Activated CD4-positive, alpha-beta T cell treated with anti-CD3 and anti-CD28 coated beads, Interleukin-2, amount 50 U/mL, for 4 hours (primary cell): ENCODE data around the gene VOPP1.

Experiments
- DNase-seq, 2 experiments: peaks; one replicate each; pipeline ENCODE4 v3.0.0-alpha.2; 2020

The VOPP1 gene

DNA sequence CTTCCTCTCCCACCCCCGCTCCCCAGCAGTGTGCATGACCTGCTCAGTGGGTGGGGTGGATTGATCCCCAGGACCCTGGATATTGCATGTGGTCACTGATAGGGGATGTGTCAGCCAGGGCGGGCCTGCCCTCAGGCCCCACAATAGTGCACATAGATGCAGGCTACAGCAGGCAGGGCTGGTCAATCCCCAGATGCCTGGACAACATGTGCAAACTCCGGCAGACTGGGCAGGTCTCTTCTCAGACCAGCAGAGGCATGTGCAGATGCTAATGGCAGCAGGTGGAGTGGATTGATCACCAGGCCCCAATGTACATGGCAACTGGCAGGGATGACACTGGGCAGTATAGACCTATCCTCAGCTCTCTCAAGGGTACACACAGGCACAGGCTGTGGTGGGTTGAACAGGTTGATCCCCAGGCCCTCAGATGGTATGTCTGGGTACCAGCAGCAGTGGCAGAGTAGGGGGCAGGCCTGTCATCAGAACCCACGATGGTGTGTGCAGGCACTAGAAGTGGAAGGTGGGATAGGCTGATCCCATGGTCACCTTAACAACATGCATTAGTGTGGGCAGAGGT lies 108.5 kb downstream of the VOPP1 start:
- no peak for DNase-seq

GRCh38 chr7:55458351-55458750 lies 114.0 kb downstream of the VOPP1 start:
- no peak for DNase-seq

DNA sequence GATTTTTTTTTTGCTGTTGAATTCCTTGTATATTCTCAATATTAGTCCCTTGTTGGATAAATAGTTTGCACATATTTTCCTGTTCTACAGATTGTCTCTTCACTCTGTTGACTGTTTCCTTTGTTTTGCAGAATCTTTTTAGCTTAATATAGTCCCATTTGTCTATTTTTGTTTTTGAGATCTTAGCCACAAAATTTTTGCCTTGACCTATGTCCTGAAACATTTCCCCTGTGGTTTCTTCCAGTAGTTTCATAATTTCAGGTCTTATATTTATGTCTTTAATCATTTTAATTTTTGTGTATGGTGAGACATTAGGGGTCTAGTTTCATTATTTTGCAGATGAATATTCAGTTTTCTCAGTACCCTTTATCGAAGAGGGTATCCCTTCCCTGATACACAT lies 114.5 kb downstream of the VOPP1 start:
- no peak for DNase-seq

DNA sequence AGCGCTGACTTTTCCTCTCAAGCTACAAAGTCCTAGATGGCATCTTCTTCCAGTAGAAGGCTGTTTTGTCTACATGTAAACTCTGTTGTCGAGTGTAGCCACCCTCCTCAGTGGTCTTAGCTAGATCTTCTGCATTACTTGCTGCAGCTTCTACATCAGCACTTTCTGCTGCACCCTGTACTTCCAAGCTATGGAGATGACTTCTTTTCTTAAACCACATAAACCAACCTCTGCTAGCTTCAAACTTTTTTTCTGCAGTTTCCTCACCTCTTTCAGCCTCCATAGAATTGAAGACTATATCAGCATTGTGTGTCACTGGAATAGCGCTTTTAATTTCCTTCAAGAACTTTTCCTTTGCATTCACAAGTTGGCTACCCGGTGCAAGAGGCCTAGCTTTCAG lies 119.3 kb downstream of the VOPP1 start:
- DNase-seq = no peak

DNA sequence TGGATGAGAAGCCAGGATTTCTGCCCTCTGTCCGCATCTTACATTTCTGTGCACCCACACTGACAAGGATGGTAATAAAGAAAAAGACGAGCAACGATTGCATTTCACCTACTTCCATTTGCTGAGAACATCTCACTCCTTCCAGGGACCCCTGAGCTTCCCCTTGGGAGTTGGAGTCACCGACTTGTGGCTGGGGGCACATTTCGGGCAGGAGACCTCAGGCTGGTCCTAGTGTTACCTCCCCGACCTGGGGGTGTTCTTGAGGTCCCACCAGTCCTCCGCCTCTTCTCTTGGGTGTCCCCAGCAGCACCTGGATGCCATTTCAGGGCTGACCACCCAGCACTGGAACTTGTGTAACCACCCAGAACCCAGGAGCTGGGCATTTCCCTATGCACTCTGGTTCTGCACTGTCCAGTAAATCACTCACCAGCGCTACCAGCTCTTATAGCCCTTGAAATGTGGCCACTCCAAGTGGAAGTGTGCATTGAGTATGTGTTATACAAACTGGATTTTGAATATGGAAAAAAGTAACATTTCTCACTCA lies 122.2 kb downstream of the VOPP1 start:
- no peak for DNase-seq

DNA sequence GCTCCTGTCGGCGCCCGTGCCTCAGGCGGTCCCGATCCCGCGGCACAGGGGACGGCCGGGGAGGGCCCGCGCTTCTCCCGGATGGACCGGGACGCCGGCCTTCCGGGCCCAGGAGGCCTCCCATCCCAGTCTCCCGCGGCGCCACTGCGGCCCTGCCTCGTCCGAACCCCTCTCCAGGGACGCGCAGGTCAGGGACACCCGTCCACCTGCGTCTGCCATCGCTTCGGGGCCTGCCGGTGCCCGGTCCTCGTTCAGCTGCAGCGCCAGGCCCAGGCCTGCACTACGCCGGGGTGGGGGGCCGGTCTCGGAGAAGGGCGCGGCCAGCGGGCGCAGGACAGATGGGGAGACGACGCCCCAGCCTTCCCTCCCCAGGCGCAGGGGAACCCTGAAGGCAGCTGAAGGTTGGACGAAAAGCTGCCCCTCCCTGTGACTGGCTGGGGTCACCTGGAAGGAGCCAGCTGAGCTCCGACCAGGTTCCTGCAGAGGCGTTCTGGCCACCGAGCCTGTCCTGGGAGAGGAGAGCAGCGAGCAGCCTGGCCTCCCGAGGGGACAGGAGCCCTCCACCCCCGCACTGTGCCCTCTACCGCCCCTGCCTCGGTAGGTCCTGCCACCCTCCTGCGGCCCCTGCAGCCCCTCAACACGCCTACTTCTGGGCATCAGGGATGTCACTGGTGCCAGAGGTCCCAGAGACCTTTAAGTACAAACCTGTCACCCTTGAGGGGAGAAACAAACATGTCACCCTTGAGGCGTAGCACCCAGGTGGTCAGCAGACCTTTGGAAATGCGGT lies 122.9 kb downstream of the VOPP1 start:
- DNase-seq = no peak

- DNase-seq = no peak
Measured at GRCh38 chr7:55448526-55448925, 123.8 kb downstream of the VOPP1 start.

DNA sequence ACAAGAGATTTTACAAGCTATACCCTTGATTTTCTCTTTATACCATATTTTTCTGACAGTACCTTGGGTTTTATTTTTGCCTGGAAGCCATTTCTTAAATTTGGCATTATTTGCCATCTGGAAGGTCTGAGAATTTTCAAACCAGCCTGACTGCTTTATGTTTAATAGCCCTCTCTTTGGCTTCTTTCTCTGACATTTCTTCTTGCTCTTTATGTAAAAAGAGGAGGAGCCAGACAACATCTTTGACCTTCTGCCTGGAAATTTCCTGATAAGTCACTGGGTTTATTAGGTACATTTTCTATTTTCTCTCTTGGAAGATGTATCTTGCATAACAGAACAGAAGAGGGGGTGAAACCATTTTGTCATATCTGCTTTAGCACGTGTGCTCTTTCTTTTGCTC lies 127.5 kb downstream of the VOPP1 start:
- no peak for DNase-seq

DNA sequence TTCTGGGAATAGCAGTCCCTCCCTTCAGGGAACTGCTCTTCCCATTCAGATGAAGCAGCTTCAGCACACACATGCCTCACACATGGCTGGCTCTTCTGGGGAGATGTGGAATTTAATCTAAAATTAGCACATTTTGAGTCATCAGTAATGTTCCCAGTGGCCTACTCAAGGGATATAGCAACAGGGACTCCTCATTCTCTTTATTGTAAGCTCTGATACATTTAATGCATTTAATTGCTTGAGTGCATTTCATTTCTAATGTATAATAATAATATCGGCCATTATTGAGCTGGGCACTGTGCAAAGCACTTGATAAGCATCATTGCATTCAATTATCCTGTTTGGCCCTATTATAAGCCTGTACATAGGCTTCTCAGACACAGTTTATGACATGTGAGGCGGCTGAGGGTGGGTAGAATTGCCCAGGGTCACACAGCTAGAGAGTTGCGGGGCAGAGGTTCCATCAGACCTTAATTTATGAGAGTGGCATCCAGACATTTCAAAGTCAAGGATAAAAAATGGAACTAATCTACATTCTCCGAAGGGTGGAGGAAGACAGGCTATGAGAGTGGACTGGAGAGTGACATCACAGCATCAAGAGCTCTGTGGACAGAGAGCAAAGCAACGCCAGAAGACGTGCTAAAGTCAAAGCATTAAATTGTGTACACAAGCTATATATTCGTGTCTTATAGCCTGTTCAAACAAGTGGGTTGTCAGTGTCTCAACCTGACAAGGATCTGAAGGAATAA lies 130.4 kb downstream of the VOPP1 start:
- no peak for DNase-seq

DNA sequence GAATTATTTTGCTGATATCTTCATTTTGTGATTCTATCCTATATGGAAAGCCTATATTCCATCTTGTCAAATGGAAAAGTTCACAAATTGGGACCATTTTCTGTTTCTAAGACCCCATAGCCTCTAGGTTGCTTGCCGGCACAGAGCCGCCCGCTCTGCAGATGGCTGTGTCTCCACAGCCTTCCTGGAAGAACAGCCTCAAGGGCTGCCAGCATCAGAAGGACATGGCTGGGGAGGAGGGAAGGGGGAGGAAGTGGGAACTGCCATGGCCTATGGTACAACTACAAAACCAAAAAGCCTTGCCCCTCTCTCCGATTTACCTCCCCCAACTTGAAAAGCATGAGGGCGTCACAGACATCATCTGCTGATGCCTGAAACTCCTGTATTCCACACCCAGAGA lies 131.3 kb downstream of the VOPP1 start:
- no peak for DNase-seq

- no peak for DNase-seq
Measured at GRCh38 chr7:55440040-55440690, 132.1 kb downstream of the VOPP1 start.

- no peak for DNase-seq
Measured at GRCh38 chr7:55439627-55440026, 132.7 kb downstream of the VOPP1 start.

DNA sequence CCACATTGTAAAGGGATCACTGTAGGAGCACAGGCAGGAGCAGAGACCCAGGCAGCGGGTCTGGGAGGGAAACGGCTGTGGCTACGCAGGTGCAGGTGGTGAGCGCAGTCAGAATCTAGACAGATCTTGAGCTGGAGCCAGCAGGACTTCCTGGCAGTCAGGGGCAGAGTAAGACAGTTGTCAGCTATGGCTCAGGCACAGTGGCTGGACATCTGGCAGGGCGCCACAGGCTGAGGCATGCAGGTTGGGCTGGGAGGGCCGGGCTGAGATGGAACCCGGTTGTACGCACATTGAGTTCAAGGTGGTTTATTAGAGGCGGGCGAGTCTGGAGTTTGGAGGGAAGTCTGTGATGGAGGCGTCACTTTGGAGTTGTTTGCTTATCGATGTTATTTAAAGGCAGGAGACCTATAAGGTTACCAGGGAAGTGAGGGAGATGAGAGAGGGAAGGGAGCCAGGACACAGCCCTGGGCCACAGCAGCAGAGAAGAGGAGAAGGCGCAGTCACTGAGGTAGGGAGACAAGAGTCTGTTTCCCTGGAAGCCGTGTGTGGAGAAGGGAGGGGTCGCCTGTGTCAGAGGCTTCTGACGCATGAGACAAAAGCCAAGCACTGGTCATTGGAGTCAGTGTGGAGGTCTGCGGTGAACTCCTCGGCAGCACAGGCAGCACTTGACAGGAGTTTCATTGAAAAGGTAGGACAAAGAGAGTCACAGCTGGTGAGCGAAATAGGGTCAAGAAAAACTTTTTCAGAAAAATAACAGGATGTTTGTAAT lies 133.4 kb downstream of the VOPP1 start:
- no peak for DNase-seq

- DNase-seq = no peak
Measured at GRCh38 chr7:55438085-55438756, 134.1 kb downstream of the VOPP1 start.

DNA sequence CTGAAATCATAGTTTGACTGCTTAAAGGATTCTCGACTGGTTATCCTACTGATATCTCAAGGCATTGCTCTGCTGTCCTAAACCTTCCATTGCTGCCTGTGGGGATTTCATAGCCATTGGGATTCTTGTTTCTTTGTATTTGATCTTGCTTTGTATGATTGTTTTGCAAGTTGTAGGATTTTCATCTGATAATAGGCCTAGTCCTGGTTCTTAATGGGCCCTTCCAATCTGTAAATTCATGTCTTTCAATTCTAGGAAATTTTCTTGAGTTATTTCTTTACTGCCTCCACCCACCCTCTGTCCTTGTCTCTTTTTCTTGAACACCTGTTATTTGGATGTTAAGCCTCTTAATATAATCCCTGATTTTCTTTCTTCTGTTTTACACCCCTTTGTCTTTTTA lies 134.9 kb downstream of the VOPP1 start:
- DNase-seq = no peak

DNA sequence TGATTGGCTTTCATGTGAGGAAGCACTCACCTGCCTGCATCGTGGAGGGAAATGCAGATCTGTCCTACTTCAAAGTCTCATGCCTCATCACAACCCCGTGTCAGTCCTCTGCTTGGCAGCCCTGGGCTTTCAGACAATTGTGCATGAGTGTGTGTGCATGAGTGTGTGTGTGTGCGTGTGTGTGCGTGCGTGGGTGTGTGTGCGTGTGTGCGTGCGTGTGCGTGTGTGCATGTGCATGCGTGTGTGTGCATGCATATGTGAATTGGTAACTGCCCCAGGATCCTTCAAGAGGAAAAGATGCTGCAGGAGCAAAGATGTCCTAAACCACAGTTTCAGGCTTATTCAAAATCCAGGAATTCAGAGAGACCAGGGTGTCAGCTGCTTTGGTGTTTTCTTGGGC lies 135.8 kb downstream of the VOPP1 start:
- no peak for DNase-seq

DNA sequence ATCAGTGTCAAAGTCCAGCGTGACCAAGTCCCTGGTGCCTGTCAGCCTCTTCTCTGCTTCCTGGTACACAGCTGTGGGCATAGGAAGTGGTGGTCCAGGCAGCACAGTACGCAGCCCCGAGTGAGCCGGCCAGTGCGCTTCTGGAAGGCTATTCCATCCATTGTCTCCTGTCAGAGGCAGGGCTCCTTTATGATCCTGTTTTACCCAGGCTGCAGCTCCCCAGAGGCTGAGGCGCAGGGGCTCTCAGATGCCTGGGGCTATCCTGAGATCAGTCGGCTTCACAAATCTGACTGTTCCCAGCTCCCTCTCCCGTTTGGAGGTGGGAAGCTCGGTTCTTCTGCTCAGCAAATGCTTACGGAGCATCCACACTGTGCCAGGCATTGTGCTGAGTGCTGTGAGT lies 136.8 kb downstream of the VOPP1 start:
- no peak for DNase-seq

DNA sequence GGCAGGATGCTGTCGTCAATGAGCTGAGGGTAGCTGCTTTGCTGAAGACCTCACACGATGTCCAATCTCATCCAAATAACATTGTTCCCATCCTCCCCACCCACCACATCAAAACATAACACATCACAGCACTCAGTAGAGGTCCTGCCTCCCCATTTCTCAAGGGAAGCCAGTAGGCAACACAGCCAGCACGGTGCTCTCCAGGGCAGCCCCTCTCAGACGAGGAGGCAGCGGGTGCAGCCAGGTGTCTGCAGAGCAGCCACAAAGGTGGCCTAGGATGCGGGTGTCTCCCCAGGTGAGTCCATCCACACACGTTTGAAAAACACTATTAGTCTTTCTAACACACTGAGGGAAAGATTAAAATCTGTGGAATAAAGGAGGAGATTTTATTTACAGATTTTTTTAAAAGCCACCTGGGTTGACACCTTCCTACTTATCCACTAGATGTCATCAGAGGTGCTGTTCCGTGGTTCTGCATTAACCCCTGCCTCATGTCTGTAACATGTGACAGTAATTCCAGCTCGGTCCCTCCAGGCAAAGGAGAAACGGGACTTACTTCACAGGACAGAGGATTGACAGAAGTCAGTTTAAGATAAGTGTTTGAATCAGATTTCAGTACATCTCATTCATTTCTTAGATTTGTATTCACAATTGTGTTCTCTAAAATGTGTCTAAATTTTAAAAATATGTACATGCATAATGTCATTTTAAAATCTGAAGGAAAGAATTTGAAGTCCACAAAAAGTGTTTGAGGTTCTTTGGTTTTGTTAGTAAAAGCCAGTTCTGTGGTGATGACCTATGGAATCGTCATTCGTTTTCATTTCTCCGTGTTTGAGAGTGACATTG lies 139.1 kb downstream of the VOPP1 start:
- no peak for DNase-seq

DNA sequence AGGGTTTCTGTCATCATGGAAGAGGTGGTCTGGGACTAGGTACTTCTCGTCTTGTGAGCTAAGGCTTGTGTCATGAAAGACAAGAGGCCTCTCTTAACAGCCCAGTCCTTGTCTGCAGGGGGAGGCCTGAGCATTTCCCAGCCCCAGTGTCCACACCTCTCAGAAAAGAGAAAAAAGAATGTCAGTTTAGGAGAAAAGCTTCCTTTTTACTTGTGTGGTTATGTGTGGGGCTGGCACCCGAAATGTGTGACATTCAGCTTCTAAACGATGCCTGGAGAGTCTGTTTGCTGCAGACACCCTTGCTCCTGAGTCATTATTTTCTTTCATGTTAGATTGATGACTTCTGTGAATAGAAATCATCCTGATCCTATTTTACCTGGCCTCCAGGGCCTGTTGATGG lies 139.8 kb downstream of the VOPP1 start:
- DNase-seq = no peak

DNA sequence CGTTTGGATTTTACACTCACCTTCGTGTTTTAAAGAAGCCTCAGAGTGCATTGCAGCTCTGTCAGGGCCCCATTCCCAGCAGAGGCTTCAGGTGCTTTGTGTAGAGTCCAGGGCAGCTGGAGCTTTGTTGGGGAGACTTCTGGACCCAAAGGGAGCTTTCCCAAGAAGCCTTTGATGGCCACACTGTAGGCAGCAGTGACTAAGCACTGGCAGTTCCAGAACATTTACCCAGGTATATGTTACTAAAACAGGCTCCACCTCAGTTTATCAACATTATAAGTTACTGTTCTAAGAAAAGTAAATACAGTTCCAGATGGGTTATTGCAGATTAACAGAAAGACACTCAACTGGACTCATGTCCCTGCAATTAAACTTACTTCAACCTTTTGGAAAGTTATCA lies 140.4 kb downstream of the VOPP1 start:
- no peak for DNase-seq
